Measurements from ENCODE around the gene ORC3.
"Not testable (repeated sequence)": the region's sequence is repeated elsewhere in the genome, so short reads cannot be mapped to it uniquely, and the experiment has no call there.

The ORC3 gene

DNA sequence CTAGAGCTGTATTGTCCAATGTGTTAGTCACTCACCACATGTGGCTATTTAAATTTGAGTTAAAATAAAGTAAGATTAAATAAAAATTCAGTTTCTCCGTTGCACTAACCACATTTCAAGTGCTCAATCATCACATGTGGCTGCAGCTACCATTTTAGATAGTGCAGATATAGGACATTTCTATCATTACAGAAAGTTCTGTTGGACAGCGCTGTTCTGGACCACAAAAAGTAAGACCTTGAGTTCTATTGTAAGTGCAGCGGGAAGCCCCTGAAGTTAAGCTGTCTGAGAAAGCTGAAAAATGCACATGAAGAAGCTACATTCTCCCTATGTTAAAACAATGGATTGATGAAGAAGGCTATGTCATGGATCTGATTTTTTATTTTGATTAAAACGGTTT, 1.1 kb downstream of the ORC3 start:
- no peak for DNase-seq

DNA sequence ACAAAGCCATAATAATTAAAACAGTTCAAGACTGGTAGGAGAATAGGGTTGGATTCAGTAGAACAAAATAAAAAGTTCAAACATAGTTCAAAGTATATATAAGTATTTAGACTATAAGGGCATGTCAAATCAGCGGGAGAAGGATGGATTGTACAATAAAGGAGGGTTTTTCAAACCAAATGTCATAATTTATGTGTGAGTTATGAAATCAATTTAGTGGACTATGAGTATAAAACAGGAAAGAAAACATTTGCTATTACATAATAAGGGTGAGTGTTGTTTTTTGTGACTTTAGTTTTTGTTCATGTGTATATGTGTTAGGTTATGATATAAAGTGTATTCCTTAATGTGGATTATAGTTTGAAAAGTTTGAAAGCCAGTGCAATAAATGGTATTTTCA, 10.6 kb downstream of the ORC3 start:
- no peak for DNase-seq

DNA sequence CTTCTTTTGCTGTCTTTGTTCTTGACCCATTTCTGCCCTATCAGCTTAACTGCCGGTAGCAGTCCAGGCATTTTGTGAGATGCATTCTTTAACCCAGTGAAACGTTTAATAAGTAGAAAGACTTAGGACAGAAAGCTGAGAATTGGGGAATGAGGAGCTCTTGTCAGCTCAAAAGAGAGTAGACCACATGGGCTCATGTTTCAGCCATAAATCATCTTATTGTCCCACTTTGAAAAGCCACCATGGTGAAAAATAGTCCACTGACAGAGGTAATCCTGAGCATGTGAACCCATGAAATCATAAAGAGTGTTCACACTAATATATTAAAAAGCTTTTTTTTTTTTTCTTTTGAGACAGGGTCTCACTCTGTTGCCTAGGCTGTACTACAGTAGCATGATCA, 16.3 kb downstream of the ORC3 start:
- no peak for DNase-seq

DNA sequence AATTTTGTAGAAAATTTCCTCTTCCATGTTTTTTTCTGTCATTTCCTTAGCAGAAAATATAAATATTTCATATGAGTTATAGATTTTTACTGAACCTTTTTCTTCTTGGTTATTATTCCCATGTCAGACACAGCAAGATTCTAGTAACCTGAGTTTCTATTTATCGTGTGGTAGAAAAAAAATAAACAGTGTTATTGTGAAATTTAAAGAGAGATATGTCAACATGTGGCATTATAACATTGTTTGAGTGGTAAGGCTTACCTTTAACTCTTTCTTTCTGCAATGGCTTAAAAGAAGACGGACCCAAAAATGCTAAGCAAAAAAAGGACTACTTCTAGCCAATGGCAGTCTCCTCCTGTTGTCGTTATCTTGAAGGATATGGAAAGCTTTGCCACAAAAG, 18.9 kb downstream of the ORC3 start:
- no peak for DNase-seq

DNA sequence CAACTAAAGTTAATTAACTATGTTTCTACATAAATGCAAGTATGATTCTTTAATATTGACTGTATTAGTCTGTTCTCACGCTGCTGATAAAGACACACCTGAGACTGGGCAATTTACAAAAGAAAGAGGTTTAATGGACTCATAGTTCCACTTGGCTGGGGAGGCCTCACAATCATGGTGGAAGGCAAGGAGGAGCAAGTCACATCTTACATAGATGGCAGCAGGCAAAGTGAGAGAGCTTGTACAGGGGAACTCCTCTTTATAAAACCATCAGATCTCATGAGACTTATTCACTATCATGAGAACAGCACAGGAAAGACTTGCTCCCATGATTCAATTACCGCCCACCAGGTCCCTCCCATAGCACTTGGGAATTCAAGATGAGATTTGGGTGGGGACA, 23.1 kb downstream of the ORC3 start:
- not testable (repeated sequence) for DNase-seq

DNA sequence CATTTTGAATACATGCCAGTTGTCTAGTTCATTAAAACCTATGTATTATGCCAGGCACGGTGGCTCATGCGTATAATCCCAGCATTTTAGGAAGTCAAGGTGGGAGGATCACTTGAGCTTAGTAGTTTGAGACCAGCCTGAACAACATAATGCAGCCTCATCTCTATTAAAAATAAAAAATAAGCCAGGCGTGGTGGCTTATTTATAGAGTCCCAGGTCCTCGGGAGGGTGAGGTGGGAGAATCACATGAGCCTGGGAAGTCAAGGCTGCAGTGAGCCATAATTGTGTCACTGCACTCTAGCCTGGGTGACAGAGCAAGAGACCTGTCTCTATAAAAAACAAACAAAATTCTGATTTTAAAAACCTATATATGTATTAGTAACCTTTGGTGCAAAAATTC, 27.5 kb downstream of the ORC3 start:
- no peak for DNase-seq

DNA sequence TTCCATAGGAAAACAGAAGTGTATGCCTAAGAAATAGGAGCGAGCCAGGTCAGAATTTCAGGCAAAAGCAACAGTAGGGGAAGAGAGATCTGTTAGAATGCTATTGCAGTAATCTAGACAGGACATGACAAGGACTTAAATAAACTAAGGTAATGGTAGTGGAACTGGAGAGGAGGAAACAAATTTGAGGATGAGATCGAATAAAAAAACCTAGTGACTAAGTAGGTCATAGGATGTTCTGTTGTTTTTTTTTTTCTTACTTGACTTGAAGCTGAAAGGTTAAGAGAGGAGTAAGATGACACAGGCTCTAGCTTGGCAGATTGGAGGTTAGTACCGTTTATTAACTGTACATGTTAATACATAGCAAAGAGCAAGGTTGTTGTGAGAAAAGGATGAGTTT, 28.6 kb downstream of the ORC3 start:
- DNase-seq, result no peak

DNA sequence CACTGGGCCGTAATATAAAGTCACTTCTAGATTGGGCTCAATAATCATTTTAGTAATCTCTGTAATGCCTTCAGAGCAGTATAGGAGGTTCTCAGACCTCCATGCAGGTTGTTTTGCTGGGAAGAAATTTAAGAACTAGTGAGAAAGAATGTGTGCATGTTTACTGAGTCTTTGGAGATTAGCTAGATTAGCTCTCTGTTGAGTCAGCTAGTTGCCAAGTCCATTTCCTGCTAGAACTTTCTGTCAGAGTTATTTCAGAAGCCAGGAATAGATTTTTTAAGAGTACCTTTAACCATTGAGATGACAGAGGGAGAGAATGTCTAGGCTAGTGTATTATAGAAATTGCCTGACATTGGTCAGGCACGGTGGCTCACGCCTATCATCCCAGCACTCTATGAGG, 33.3 kb downstream of the ORC3 start:
- DNase-seq, result no peak

DNA sequence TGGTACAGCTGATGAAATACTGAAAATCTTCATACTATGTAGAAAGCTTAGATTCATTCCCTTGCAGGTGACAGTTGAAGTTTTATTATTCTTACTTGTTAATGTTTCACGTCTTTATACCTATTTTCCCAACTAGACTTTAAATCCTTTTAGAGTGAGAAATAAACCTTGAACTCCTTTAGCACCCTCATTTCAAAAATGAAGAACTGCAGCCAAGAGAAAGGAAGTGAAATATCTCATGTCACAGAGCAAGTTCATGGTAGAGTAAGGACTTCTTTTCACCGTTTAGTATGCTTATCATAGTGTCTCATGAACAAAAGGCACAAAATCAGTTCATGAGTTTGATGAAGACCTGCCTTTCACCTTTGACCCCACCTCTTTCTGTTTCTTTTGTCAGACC, 38.5 kb downstream of the ORC3 start:
- DNase-seq, result no peak

DNA sequence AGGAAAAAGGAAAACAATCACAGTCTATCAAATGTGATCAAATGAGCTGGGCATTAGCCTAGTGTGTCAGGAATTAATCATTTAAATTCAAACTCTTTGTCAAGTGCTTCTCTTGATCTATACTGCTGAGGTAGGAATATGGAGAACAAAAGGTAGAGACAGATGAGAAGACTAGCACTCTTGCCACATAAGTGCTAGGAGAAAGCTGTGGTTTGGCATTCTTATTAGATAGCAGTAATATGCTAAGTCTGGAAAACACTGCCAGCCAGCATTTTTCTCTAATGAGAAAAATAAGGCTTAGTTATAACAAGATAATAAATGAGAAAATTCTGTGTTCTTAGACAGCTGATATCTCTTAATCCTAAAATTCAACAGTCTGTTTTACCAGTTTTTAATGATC, 38.9 kb downstream of the ORC3 start:
- DNase-seq, result no peak

DNA sequence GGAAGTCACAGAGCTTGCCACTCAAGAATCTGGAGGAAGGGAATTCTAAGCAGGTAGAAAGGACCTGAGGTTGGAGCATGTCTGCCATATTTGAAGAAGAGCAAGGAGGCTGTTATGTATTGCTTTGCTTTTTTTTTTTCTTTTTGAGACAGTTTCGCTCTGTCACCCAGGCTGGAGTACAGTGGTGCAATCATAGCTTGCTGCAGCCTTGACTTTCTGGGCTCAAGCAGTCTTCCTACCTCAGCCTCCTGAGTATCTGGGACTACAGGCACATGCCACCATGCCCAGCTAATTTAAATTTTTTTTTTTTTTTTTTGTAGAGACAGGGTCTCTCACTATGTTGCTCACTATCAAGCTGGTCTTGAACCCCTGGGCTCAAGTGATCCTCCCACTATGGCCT, 40.8 kb downstream of the ORC3 start:
- no peak for DNase-seq

DNA sequence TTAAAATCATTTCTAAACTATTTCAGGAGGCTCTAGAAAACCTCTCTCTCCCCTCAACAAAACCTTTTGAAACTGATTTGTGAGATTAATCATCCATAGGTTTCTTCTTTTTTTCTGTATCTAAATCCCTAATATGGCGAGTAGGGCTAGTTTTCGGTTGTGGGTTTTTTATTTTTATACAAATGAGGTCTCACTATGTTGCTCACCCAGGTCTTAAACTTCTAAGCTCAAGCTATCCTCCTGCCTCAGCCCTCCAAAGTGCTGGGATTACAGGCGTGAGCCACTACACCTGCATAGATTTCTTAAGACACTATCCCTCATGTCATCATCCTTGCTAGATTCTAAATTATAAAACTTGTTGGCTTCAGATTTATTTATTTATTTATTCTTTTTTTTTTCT, 43.9 kb downstream of the ORC3 start:
- DNase-seq, result no peak

DNA sequence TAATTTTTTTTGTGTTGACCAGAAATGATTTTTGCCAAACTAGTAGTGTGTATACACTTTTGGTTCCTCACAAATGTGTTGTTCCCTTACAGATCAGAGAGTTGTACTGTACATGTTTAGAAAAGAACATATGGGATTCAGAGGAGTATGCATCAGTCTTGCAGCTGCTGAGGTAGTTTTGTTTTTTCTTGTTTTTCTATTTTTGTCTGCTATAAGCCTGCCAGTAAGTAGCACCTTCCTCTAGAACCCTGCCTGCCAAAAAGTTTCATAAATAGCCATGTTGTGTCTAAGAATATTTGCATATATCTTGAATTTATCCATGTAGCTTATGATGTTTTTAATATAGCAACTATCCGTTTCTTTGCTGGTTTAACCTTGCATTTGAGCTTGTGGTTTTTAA, 46.4 kb downstream of the ORC3 start:
- DNase-seq, result no peak

DNA sequence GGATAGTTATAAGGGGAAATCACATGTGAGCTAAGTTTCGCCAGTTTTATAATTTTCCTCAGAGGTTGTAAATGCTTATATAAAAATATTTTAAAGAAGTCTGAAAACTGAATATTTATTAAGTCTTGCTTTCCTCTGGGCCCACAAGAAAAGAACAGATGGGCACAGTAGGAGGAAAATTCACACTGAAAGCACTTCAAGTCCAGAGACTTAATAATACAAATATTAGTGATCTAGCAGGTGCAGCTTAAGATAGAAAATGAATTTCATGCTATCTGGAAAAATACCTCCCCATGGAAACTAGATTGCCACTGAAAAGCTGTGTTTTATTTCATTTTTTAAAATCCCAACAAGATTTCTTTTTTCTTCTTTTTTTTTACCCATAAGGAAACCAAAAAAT, 47.2 kb downstream of the ORC3 start:
- DNase-seq, result no peak

DNA sequence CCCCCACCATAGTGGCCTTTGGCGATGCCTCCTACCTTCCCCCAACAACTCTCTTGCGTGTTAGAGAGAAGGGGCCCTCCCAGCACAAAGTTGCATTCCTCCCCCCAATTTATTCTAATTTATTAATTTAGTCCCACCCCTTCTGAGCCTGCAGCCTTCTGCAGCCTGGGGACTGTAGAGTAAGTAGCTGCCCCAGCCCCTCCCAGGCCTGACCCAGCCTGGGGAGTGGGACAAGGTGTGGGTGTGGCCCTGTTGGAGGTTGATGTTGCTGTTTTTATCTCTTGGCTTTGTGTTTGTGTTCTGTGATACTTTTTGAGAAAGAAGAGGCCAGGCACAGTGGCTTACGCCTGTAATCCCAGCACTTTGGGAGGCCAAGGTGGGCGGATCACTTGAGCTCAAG, 49.4 kb downstream of the ORC3 start:
- no peak for DNase-seq

DNA sequence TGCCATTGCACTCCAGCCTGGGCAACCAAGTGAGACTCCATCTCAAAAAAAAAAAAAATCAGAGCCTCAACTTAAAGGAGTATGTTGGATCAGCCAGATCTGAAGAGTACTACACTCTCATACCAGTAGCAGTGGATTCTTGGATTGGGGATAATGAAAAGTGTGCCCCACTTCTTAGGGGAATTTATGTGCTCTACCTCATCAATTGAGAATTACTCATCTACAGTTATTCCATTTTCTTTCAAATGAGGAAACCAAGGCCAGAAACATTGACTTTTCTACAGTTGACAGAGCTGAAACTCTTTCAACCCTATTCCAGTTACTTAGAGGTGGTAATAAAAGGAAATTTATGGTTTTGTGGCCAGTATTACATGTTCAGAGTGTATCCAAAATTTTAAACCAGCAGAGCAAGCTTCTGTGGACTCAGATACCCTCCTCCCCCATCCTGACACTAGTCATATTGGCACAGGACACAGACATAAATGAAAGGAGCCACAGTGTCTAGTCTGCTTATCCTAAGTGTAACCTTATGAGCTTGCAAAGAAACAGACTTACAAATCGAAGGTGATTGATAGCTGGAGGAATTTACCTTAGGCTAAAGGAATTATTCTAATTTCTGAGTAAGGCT, 51.2 kb downstream of the ORC3 start:
- DNase-seq, result no peak

DNA sequence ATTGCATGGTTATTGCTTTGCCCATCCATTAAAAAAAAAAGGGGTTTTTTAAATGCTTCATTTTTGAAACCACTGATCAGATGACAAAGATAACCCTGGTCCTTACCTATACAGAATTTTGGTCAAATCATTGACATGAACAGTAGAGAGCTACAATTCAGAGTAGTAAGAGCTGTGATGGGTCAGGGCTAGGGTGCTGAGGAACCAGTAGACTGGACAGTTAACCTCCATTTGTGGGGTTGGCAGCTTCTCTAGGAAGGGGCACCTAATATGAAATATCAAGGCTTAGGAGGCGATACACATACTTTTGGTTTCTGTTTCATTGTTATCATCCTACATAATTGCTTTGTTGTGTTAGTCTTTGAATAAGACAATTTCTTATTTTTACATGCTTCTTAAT, 55.1 kb downstream of the ORC3 start:
- DNase-seq, result no peak

DNA sequence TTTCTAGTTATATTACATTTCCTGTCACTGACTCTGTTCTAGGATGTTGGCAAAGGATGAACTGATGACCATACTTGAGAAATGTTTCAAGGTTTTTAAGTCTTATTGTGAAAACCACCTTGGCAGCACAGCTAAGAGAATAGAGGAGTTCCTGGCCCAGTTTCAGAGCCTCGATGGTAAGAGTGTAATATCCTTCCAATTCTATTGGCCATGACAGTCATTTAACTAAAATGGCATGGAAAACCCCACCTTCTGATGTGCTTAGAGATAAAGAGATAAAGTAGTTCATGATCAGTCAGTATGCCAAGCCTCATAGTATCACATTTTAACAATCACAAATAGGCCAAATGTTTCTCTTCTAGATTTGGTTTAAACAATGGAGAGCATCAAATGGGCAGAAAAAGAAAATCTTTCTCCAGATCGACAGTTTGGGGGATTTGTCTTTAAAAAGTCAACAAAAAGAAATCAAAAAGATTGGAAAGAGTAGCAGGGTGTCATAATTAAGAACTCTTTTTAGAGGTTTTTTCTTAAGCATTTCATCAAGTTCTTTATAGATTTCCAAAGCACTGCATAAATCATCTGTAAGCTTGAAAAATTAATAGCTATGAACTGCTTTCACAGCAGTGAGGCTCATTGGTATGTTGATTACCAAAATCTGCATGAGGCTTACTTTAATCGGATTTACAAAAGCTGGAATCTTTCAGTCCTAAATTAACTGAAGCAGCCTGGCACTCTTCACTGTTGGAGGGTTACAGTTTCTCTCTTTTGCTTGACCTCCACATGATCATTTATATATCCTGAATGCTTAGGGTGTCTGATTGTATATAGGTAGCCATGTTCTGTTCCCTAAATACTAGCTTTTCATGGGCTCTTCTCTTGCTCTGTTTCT, 63.4 kb downstream of the ORC3 start:
- DNase-seq, result no peak

DNA sequence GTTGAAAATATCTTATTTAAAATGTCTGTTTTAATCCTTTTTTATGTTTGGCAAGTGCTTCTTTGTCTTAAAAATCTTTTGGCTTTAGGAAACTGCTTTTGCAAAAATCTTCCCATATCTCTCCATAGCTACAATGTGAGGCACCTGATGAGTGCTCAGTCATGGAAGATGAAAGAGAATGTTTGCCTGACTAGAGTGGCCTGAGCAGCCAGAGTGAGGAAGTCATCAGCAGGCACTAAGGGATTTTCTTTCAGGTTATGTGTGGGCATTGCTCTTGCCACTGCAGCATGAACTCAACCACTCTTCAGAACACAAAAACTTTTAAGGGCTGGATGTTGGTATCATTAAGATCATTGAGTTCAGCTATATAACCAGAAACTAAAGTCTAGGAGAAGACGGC, 64.2 kb downstream of the ORC3 start:
- DNase-seq, result no peak

DNA sequence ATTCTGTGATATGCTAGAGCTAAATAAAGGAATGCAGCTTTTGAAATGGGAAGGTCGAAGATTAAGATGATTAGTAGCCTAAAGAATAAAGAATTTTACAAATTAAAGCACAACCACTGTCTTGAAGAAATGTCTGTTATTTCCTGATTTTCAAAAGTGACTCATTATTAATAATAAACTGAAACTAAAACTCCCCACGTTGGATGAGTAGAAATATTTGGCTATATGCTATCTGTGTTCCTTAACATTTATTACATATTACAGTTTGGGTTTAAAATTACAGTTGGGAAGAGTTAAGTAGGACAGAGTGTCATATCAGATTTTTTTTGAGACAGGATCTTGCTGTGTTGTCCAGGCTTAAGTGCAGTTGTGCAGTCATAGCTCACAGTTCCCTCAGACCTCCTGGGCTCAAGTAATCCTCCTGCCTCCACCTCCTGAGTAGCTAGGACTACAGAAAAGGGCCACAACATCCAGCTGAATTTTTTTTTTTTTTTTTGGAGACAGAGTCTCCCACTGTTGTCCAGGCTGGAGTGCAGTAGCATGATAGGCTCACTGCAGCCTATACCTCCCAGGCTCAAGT, 65.0 kb downstream of the ORC3 start:
- DNase-seq, result no peak

DNA sequence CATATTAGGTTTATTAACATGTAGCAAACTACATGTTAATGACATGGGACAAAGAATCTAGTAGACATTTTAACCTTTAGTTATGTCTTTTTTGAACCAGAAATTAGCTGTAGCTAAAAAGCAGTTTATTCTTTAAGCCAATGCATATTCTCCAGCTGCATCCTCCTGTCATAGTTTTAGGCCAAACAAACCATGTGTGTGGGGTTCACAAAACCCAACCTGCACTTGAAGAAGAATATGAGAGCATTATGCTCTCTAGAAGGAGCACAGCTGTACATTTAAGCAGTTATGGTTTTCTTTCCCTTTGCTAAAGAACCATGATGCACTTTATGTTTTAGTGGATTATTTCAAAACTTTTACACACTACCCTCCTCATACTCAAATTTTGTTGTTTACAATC, 65.9 kb downstream of the ORC3 start:
- DNase-seq, result no peak

DNA sequence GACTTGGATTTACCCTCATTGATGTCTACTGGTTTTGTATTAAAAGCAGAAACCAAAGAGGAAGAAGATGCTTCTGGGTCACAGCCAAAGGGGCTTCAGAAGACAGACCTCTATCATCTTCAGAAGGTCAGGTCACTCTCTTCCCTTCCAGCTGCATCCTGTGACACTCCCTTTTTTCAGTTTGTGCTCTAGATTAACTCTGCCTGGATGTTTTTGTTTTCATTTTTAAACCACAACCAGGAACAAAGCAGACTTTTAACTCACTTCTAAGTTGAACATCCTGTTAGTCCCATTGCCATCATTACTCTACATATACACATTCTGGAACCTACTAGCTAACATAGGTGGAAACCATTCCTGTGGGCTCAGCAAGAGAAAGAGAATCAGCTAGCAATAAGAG, 66.9 kb downstream of the ORC3 start:
- DNase-seq, result no peak

DNA sequence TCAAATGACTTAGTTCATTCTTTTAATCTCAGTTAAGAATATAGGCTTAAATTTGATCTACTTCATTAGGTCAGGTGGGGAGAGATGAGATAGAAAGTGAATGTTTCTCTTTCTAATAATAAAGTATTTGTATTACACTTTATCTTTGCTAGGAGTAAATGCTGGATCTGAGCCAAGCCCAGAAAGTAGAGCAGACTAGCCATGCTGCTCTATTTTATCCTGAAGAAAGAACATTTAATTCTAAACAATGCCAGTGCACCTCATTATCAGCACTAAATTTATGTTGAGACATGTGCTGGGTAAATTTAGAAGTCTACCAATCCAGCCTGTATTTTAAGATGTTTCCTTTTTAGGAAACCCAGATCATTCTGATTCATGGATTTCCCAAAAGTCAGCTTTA, 68.6 kb downstream of the ORC3 start:
- no peak for DNase-seq
